Measurements from ENCODE around the gene FBN2.
"Not testable (repeated sequence)": the region's sequence is repeated elsewhere in the genome, so short reads cannot be mapped to it uniquely, and the experiment has no call there.

FBN2 gene

GRCh38 chr5:128424646-128425045, 113.4 kb downstream of the FBN2 start:
- no peak for DNase-seq (ENCODE audit: low read depth)

DNA sequence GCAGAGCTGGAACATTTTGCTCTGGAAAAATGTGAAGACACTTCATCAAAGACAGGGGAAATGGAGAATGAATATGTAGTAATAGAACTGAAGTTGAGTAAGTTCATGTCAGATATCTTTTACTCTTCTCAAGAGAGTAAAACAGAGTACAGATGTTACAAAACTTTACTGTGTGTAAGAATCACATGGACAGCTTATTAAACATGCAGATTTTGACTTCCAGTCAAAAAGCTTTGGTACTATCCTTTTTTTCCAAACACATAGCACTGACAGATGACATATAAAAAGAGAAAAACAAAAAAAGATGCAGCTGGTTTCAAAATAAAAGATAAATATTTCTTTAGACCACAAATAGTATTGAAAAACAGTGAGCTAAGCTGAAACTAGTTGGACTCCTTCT, 115.4 kb downstream of the FBN2 start:
- DNase-seq (ENCODE audit: low read depth), result no peak

DNA sequence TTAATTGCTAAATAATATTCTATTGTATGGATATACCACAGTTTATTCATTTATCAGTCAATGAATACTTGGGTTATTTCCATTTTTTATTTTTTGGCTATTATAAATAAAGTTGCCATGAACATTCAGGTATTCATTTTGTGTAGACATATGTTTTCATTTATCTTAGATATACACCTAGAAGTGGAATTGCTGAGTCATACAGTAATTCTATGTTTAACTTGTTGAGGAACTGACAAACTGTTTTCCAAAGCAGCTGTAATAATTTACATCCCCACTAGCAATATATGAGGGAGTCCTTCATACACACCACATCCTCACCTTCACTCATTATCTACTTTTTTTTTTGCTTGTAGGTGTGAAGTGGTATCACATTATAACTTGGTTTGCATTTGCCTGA, 123.6 kb downstream of the FBN2 start:
- DNase-seq (ENCODE audit: low read depth), result no peak

- no peak for DNase-seq (ENCODE audit: low read depth)
These were observed 124.7 kb downstream of the FBN2 start for GRCh38 chr5:128413356-128413755.

DNA sequence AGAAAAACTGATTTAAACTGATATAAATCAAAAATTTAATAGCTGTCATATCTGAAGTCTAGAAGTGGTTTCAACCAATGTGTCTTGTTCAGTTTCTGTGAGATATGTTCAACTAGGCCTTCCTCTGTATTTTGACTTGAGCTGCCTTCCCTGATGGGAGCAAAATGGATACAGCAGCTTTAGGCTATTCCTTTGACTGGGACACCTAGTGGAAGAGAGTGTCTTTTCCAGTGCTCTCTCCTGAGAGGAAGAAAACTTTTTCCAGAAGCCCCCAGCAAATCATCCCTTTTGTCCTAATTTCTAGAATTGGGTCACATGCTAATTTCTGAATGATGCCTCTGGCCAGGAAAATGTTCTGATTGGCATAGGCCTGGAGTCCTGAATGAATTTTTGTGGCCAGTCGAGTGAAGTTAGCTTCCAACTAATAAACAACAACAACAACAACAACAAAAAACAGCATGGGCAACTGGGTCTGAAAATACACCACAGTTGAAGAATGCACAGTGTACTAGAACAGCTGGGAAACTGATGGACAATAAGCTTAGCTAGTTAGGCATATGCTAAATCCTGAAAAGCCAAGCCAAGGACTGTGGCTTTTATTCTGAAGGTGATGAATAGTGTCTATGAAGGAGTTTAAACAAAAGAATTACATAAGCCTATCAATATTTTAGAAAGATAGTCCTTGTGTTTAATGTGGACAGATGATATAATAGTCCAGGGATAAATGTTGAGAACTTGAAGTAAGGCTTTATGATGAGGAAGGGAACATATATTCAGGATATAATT, 125.7 kb downstream of the FBN2 start:
- no peak for DNase-seq (ENCODE audit: low read depth)

GRCh38 chr5:128409166-128409800, 128.8 kb downstream of the FBN2 start:
- no peak for DNase-seq (ENCODE audit: low read depth)

DNA sequence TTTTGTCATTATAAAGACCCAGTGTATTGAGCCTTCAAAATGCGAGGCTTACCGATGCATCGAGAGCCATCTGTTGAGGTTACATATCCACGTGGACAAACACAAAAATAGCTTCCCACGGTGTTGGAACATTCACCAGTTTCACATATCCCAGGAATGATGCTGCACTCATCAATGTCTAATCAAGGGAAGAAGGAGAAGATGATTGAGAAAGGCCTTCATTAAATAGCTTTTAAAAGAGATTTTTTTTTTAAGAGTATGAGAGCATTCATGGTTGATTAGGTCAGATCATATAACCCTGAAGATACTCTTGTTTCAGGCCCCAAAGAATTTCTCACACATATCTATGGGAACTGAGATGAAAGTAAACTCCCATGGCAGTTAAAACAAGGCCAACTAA, 129.4 kb downstream of the FBN2 start:
- no peak for DNase-seq (ENCODE audit: low read depth)

DNA sequence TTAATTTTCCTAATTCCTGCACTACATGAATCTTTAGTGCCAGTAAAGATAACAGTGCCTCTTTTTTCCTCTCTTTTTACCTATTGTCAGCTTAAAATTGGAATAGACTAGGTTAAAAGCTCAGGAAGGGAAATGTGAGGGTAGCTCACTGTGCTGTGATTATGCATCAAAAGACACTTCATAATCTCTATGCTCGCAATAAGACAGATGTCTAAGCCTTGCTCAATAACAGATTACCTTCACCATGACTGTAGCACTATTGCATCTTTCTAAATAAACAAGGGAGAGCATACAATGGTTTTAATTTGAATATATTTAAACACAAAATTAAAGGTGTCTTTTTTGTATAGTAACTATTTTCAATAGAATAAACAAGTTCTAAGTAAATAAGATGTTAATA, 130.1 kb downstream of the FBN2 start:
- DNase-seq (ENCODE audit: low read depth), result no peak

- DNase-seq (ENCODE audit: low read depth), result no peak
These were observed 131.2 kb downstream of the FBN2 start for GRCh38 chr5:128406803-128407202.

DNA sequence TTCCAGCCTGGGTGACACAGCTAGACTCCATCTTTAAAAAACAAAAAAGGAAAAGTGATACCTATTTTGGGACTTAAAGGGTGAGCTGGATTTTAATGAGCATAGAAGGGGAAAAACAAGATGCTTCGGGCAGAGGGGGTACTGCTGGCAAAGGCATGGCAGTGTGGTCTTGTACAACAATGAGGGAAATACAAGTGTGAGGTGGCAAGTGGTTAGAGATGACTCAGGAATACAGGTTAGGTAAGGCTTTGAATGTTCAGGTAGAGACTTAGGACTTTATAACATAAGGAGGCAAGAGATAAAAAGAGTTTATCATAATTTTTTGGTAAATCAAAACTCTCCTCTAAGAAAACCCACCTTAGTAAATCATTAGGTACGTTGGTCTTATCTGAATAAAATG, 132.9 kb downstream of the FBN2 start:
- DNase-seq (ENCODE audit: low read depth), result no peak

DNA sequence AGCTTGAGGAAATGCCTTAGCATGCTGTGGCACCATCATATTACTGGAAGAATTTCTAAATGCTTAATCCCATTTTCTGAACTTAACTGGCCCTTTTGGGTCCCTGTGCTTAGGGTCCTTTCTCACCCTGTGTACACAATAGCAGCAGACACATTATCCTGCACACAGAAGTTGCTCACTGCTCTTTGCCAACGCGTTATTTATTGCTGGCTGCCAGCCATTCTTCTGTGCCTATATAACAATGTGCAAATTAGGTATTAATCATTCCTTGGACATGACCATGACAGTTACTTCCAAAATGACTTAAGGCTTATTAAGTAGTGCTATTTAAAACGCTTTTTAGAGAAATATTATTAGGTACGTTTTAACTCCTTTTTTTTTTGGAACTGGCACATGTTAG, 134.7 kb downstream of the FBN2 start:
- no peak for DNase-seq (ENCODE audit: low read depth)

- no peak for DNase-seq (ENCODE audit: low read depth)
These were observed 135.5 kb downstream of the FBN2 start for GRCh38 chr5:128402506-128402905.

GRCh38 chr5:128400766-128401165, 137.3 kb downstream of the FBN2 start:
- DNase-seq (ENCODE audit: low read depth), result not testable (repeated sequence)

DNA sequence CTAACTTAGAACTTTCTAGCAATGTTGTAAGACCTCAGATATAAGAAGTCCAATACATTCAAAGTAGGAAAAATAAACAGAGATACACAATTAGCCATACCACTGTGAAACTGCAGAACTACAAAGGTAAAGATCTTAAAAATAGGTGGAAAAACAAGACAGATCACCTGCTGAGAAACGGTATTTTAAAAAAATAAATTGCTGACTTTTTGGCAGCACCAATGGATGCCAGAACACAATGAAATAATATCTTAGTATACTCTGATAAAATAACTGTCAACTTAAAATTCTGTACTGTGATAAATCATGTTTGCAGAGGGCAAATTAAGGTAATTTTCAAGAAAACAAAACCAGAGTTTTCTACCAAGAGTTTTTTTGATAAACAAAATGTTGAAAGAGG, 138.9 kb downstream of the FBN2 start:
- DNase-seq (ENCODE audit: low read depth), result no peak

GRCh38 chr5:128397876-128398275, 140.2 kb downstream of the FBN2 start:
- DNase-seq (ENCODE audit: low read depth), result no peak

DNA sequence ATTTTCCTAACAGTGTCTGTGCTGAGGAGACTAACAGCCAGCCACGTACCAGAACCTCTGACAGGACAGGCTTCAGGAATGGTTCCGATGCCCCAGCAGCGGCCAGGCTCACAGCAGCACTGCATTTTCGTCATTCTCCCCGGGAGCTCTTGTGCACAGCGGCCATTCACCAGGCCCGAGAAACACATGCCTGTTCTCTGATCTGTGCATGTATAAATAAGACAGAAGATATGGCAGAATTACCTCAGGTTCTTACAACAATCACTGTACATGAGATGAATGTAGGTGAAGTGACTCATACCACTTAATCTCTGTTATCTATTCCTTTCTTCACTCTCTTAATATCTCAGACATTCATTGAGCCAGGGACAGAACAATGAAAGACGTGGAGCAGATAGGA, 143.0 kb downstream of the FBN2 start:
- no peak for DNase-seq (ENCODE audit: low read depth)

- DNase-seq (ENCODE audit: low read depth), result no peak
These were observed 154.0 kb downstream of the FBN2 start for GRCh38 chr5:128384068-128384467.

GRCh38 chr5:128380337-128380736, 157.7 kb downstream of the FBN2 start:
- DNase-seq (ENCODE audit: low read depth), result no peak

DNA sequence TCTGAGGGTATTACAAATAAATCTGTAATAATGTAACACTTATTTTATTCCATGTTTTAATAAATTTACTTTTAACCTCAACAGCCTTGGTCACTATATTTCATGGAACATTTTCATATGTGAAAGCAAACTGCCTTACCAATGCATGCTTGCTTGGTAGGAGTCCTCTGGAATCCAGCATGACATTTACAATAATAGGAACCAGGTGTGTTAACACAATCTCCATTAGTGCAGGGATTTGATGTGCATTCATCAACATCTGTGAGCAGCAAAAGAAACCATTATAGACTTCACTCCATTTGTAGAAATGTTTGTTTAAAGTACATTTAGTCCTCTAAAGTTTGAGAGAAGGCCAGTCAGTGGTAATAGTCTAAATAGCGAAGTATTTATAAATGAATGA, 159.4 kb downstream of the FBN2 start:
- no peak for DNase-seq (ENCODE audit: low read depth)

DNA sequence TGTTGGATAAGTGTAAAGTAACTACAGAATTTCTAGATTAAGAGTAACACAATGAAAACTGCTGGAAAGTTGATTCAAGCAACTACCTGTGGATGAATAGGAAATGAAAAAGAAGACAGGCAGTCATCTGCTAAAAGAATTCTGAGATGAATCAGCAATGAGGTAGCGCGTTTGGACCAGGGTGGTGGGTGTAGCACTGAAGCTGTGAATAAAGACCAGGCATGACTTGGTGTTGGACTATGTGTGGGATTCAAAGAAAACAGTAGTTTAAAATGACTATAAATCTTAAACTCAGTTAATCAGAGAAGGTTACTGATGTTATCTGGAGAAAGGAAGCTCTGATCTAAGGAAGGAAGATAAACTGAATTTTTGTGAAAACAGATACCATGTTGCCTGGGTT, 159.8 kb downstream of the FBN2 start:
- no peak for DNase-seq (ENCODE audit: low read depth)

DNA sequence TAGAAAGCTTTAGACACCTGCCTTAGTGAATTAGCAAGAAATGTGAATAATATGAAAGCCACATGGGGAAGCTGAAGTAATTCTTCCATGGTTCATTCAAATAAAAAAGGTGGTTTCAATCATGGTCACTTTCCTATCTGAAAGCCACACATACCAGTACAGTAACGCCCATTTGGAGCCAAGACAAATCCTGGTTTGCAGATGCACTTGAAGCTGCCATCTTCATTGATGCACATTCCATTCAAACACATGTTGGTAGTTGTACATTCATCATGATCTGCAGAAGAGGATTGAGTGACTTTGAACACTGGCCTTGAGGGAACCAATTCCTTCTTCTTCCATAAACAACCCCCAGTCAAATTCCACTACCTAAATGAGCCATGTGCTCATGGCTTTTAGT, 161.5 kb downstream of the FBN2 start:
- DNase-seq (ENCODE audit: low read depth), result no peak

DNA sequence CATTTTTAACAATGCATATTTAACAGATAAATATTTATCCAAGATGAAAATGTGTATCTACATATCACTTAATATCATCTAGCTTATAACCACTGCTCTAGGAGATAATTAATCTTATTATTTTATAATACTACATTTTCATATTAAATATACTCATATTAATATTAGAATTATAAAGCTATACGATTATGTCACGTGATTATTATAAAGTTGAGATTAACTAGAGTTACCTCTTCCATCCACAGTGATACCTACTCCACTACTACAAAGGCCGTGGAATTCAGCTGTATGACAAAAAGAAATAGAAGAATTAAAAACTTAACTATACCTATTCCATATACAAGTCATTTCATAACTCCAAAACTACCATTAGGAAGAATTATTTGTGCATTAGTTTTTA, 171.9 kb downstream of the FBN2 start:
- DNase-seq (ENCODE audit: low read depth), result no peak

- no peak for DNase-seq (ENCODE audit: low read depth)
These were observed 175.7 kb downstream of the FBN2 start for GRCh38 chr5:128362370-128362769.

- DNase-seq (ENCODE audit: low read depth), result no peak
These were observed 179.2 kb downstream of the FBN2 start for GRCh38 chr5:128358826-128359225.
